Activated CD8-positive, alpha-beta memory T cell treated with anti-CD3 and anti-CD28 coated beads, Interleukin-2, amount 50 U/mL, for 4 hours (primary cell): Measurements from ENCODE around the gene CCL22.
"Not testable (repeated sequence)": the region's sequence is repeated elsewhere in the genome, so short reads cannot be mapped to it uniquely, and the experiment has no call there.

Experiments used
- DNase-seq: peaks from one replicate; pipeline ENCODE4 v3.0.0-alpha.2; 2020

The CCL22 gene, protein sequence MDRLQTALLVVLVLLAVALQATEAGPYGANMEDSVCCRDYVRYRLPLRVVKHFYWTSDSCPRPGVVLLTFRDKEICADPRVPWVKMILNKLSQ

DNA sequence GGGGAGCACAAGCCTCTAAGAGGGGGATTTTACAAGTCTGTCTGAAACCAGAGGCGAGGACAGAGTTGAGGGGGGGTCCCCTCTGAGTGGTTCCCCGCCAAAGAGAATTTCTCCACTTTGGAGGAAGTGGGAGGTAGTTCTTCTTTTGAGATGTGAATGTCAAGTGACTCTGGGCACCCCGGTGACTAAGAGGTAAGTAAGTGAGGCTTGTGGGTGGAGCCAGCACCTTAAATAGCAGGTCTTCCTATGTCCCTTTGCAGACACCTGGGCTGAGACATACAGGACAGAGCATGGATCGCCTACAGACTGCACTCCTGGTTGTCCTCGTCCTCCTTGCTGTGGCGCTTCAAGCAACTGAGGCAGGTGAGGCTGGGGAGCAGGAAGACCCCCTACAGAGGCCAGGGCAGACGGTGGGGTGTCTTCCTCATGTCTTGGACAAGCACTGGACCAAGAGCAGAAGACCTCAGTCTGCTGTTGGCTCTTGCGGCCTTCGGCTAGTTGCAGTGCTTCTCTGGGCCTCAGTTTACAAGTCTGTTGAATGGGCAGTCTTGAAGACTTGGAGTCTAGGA lies at the start of gene CCL22:
TSS of gene CCL22 (plus strand) at position 257 of the 569 bp plus-strand sequence. CDS start at position 291, 34 bp downstream.
- no peak for DNase-seq

DNA sequence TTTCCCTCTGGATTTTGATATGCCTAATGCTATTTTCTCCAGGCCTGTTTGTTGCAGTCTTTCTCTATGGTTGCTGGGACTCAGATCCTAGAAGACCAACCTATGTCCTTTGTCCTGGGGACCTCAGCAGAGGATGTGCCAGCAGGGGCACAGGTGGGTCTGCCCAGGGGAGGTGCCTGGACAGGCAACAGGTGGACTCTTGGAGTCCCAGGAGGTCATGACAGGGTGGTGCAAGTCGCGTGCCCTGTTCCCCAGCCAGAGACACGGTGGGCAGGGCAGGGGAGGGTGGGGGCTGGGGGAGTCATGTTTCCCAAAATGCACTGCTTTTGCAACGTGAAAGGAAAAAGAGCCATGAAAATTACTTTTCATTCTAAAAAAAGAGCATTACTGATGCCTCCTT lies 47.8 kb upstream of the CCL22 start:
- no peak for DNase-seq

DNA sequence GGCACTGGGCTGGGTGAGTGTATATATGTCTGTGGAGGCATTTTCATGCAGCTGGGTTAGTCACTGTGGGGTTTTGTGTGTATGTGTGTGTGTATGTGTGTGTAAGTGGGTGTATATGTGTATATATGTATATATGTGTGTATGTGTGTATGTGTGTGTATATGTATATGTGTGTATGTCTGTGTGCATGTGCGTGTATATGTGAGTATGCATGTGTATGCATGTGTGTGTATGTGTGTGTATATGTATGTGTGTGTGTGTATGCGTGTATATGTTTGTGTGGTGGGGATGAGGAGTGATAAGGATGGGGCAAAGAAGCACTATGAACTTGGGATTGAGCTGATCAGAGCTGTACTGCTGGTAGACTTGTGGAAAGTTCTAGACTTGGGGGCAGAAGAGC lies 45.1 kb upstream of the CCL22 start:
- no peak for DNase-seq

DNA sequence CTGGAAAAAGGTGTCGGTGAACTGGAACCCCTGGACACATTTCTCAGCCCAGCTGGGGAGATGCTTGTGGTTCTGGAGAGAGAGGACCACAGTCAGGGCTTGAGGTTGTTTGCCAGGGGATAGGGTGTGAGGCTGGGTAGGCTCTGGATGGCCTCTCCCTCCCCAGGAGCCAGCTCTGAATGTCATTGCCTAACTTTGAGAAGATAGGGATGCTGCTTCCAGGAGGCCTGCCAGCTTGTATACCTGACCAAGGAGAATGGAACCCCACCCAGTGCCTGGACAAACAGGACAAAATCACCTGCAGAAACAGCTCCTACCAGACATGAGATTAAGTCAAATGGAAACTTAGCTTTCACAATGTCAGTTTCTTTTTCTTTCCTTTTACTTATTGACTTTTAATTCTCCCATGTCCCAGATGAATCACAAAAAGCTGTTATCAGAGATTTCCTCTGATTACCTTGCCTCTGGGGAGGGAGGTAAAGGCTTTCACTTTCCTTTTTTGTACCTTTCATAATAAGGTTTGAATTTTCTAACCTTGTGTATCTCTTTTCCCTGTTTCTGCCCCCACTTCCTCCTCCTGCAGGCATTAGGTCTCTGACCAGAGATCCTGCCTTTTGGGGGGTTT lies 44.3 kb upstream of the CCL22 start:
- DNase-seq: no peak

DNA sequence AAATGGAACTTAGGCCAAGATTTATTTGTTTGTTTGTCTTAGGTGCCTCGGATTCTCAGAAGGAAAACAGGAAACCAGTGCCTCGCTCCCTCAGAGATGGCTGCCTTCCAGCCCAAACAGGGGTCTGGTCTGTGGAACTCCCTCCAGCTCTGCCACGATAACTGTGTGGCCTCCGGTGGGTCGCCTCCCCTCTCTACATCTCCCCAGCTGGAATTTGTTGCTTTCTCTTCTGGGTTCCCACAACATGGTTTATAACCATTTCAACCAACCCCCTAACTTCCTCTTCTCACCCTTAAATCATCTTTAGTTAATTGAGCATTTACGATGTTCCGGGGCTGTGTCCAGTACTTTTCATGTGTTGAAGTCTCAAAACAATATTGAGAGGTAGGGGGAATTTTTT lies 43.2 kb upstream of the CCL22 start:
- DNase-seq: no peak

DNA sequence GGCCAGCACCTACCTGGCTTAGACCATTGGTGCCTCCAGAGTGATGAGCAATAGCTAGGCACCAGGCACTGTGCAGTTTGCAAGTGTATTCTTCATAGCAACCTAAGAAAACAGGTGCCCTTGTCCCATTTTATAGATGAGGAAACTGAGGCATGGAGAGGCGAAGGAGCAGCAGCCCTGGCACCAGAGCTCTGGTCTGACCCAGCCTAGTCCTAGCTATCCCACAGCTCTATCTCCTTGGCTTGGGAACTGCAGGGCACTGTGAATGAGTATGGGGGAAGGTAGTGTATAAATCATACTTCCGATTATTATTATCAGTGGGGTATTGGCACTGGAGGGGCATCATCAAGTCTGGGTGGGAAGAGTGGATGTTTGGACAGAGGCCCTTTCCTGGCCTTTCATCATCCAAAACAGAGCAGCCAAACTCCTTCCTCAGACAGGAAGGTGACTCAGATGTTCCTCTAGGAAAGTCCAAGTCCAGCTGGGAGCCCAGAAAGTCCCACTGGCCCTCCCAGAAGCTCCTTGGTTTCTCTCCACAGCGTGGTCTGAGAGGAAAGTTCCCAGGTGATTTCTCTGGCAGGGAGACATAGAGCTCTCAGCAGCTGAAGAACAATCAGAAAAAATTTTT lies 42.1 kb upstream of the CCL22 start:
- no peak for DNase-seq

DNA sequence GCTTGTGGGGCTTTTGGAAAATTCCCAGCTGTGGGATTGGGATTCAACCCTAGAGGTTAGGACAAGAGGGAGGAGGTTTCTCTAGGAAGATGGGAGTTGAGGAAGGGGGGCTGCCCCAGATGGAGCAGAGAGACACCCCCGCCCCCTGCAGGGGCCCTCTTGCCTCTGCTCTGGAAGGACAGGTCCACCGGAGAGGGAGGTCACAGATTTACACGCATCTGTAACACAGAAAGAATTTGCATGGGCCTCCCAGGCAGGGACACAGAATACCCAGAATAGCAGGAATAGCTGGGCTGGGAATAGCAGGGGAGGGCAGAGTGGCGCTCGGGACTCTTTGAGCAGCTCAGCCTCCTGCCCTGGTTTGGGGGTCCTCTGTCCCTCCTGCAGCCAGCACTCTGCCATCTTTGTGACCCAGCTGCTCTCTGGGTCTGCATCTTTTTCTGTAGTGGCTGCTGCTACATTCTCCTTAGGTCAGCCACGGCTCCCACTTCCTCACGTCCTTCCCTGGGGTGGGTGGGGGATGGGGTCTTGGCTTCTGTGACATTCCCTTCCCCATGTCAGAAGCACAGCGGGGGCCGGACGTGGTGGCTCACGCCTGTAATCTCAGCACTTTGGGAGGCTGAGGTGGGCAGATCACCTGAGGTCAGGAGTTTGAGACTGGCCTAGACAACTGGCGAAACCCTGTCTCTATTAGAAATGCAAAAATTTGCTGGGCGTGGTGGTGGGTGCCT lies 40.2 kb upstream of the CCL22 start:
- no peak for DNase-seq

DNA sequence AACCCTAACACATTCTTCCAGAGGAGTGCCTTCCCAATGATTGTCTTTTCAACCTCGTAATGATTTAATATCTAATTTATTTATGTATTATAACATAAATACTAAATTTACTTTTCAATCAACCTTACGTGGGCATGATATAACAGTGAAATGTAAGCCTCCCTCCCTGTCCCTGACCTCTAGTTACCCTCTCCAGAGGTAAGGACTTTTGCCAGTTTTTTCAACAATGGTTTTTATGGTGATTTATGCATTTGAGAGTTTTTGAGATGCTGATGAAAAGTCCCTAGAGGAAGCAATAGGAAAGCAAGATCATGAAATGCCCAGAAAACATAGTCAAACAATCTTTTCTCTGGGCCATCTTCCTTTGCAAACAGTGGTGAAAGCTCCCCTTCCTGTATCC lies 38.9 kb upstream of the CCL22 start:
- DNase-seq: no peak

DNA sequence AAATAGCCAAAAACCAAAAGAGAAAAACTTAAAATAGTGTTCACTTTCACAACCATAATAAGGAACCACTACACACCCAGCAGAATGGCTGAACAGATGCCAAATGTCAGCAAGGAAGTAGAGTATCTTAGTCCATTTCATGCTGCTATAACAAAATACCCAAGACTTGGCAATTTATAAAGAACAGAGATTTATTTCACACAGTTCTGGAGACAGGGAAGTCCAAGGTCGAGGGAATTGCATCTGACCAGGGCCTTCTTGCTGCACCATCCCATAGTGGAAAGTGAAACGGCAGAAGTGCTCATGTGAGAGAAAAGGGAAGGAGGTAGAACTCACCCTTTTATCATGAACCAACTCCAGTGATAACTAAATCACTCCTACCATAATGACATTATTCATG lies 33.8 kb upstream of the CCL22 start:
- no peak for DNase-seq

DNA sequence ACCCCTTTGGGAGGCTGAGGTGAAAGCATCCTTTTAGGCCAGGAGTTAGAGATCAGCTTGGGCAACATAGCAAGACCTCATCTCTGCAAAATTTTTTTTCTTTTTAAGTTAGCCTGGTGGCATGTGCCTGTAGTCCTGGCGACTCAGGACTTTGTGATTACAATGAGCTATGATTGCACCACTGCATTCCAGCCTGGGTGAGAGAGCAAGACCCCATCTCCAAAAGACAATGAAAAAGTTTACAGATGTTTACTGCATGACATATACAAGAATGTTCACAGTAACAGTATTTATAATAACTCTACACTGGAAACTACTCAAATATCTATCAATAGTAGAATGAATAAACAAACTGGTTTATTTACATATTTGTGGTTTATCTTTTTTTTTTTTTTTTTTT lies 33.1 kb upstream of the CCL22 start:
- DNase-seq: no peak

DNA sequence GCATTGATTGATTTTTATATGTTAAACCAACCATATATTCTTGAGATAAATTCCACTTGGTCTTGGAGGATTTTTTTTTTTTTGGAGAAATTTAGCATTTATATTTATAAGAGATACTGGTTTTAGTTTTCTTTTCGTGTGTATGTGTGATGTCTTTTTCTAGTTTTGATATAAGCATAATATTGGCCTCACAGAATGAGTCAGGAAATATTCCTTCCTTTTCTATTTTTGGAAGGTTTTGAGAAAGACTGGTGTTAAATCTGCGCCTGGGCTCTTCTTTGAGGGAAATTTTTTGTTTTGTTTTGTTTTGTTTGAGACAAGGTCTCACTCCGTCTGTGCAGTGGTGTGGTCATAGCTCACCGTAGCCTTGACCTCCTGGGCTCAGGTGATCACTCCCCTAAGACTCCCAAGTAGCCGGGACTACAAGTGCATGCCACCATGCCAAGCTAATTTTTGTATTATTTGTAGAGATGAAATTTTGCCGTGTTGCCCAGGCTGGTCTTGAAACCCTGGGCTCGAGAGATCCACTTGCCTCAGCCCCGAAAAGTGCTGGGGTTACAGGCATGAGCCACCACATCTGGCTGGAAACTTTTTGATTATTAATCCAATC lies 28.8 kb upstream of the CCL22 start:
- DNase-seq: no peak

DNA sequence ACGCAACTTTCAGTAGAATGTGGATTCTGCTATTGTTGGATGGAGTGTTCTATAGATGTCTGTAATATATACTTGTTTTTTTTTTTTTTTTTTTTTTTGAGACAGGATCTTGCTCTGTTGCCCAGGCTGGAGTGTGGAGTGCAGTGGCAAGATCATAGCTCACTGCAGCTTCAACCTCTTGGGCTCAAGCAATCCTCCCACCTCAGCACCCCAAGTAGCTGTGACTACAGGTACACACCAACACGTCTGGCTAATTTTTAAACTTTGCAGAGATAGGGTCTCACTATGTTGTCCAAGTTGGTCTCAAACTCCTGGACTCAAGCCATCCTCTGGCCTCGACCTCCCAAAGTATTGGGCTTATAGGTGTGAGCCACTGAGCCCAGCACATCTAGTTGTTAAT lies 27.2 kb upstream of the CCL22 start:
- DNase-seq: no peak

DNA sequence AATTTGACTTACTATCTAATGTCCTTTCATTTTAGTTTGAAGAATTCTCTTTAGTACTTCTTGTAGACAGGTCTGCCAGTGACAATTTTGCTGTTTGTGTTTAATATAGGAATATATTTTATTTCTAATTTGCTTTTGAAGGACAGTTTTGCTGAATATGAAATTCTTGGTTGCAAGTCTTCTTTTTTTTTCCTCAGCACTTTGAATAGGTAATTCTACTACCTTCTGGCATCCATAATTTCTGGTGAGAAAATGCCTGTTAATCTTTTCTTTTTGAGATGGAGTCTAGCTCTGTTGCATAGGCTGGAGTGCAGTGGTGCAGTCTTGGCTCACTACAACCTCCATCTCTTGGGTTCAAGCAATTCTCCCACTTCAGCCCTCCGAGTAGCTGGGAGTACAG lies 25.2 kb upstream of the CCL22 start:
- DNase-seq: no peak

DNA sequence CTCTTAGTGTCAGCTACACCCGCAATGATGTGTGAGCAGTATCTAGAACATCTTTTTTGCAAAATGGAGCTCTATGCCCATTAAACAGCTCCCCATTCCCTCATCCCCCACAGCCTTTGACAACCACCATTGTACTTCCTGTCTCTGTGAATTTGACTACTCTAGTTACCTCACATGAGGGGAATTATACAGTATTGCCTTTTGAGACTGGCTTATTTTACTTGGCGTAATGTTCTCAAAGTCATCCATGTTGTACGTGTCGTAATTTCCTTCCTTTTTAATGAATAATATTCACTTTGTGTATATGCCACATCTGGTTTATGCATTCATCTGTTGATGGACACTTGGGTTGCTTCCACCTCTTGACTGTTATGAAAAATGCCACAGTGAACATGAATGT lies 23.2 kb upstream of the CCL22 start:
- DNase-seq: no peak

DNA sequence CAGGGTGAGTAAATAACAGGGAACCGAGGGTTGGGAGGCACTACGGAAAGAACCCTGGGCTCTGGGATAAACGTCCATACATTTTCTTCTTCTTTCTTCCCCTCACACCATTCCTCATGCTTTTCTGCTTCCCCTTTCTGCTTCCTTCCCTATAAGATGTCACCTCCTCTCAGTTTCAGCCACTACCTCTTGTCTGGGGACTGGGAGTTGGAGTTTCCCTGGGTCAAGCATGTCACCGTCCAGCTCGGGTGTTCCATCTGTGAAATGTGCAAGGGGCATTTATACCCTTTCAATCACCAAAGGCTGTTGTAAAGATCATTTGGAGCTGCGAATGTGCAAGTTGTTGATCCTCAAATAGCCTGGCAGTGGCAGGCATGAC lies 17.5 kb upstream of the CCL22 start:
- DNase-seq: no peak

DNA sequence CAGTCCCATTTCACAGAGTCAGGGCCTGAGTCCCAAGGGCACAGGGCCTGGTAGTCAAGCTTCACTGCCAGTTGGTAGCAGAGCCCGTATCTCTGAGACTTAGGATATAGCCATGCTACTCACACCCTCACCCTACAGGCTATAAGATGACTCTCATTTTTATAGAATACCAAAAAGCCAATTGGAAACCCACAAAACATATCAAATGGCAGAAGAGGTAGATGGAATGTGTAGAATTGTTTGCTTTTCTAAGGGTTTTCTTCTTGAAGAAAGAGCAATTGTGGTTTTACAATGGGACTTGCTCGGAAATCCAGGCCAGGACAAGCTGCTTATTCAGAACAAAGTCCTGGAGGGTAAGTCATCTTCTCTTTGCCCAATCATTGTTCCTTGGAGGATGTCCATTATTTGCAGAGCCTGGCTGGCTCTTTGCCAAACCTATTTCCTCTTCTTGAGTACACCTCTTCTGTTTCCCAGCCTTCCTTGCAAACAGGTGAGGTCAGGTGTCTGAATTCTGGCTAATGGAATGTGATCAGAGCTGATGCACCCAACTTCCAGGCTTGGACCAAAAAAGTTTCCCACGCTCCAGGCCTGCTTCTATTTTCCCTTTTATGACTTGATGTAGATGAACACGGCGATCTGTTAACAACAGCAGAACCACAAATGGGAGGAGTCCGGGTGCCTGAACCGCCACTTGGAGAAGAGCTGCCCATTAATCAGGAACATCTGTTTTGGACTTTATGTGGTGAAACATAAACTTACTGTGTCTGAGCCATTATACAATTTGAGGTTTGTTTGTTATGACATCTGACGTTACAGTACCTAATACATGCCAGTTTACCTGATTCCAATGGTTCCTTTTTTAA lies 16.9 kb upstream of the CCL22 start:
- DNase-seq: no peak

DNA sequence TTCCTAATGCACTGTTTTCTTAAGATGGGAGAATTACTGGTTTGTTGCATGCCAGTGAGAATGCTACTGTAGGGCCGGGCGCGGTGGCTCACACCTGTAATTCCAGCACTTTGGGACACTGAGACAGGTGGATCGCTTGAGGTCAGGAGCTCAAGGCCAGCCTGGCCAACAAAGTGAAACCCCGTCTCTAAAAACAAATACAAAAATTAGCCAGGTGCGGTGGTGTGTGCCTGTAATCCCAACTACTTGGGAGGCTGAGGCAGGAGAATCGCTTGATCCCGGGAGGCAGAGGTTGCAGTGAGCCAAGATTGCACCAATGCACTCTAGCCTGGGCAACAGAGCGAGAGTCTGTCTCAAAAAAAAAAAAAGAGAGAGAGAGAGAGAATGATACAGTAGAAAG lies 16.0 kb upstream of the CCL22 start:
- DNase-seq: not testable (repeated sequence)

DNA sequence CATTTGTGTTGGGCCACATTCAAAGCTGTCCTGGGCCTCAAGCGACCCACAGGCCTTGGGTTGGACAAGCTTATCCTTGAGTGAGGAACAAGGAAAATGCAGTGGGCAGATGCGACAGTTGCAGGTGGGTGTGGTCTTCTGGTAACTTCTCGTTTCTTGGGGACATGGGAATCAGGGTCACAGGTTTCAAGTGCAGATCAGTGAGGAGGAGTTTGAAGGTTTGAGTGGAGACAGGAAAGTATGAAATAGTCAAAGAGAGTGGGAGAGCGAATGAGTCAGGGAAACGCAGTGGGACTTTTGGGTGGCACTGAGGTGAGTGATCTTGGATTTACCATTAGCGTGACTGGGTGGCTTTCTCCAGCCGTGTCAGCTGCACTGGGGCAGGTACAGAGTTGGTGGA lies 15.4 kb upstream of the CCL22 start:
- no peak for DNase-seq

DNA sequence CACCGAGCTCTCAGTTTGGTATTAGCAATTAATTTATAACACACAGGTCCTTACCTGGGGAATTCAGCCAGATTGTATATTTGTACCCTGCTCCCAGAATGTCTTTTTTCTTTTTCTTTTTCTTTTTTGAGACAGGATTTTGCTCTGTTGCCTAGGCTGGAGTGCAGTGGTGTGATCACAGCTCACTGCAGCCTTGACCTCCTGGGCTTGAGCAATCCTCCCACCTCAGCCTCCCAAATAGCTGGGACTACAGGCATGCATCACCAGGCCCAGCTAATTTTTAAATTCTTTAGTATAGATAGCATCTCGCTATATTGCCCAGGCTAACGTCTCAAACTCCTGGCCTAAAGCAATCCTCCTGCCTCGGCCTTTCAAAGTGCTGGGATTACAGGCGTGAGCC lies 14.5 kb upstream of the CCL22 start:
- not testable (repeated sequence) for DNase-seq

DNA sequence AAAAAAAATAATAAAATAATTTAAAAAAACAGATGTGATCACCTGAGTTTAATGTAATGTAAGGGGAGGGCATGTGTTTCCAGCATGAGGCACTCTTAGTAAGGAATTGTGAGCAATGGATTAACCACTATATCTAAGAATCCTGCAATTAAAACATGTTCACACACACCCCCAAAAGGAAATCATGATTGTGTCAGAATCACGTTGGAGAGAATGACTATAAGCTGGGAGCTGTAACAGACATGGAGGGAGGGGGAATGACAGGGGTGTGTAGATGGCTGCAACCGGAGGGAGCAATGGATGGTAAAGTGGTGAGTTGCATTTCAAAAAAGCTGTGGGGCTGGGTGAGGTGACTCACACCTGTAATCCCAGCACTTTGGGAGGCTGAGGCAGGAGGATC lies 13.6 kb upstream of the CCL22 start:
- no peak for DNase-seq

DNA sequence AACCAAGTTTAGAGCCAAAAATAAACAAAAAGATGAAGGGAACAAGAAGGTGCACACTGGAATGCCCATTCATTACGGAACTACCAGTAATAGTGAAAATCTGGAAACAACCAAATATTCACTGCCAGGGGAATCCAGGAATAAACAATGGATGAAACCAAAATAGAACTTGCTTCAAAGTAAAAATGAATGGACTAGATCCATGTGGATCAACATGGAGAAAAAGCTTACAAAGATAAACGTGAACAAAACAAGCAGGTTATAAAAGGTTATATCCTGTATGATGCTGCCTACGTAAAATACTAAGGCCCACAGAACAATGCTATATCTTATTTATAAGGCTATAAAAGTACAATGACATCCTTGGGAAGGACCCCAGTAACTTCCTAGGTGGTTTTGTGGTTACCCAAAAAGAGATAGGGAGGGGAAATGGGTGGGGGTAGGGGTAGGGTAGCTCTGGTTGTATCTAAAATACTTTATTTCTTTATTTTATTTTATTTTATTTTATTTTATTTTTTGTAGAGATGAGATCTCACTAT lies 12.8 kb upstream of the CCL22 start:
- DNase-seq: no peak

DNA sequence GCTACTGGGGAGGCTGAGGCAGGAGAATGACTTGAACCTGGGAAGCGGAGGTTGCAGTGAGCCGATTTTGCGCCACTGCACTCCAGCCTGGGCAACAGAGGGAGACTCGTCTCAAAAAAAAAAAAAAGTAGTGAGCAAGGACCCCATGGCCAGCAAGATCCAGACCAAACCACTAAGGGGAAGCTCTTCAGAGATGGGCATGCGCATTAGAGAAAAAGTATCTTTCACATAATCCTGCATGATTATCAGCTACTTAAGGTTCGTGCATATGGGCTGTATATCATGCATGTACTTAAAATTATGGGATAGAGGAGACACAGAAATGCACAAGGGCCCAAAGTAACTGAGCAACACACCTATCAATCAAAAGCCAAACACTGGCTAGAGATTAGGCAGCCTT lies 10.7 kb upstream of the CCL22 start:
- DNase-seq: no peak
